ENCODE data around the gene PRSS38.

The PRSS38 gene

DNA sequence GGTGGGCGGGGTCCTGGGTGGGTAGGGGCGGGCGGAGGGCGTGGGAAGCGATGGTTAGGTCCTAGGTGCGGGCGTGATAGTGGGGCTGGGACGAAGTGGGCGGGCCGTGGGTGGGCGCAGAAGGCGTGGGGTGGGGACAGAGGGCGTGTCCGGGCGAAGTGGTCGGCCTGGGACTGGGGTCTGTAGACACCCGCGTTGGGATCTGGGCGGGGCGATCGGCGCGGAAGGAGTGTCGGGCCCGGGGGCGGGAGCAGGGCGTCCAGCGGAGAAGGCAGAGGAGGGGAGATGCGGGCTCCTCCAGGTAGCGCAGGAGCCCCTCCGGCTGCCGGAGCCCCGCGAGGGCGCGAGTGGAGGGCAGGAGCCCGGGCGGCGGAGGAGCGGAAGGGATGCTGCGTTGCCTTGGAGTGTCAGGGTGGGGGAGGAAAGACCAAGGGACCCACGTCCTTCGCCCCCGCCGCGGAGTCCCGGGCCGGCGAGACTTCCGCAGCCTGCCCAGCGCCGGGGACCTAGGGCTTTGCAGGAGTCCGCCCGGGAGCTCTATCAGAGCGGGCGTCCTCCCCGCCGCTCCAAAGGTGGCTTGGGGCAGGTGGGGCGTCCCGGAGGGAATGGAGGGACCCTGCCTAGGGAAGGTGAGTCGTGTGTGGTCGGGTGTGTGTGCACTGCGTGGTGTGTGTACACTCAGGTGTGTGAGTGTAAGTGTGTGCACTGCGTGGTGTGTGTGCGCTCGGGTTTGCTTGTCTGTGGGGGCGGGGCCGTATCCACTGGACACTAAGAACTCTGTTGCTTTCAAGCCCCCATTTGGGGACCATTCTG, 27.0 kb upstream of the PRSS38 start (continued):
- no peak for TF ChIP-seq ZNF792 (tag by site-specific recombination; IDR thresholded peaks at IDR 0.05)
- TF ChIP-seq SP2 (tag by site-specific recombination; IDR thresholded peaks at IDR 0.05): peak; percentile 89
- TF ChIP-seq, protein P1, sequence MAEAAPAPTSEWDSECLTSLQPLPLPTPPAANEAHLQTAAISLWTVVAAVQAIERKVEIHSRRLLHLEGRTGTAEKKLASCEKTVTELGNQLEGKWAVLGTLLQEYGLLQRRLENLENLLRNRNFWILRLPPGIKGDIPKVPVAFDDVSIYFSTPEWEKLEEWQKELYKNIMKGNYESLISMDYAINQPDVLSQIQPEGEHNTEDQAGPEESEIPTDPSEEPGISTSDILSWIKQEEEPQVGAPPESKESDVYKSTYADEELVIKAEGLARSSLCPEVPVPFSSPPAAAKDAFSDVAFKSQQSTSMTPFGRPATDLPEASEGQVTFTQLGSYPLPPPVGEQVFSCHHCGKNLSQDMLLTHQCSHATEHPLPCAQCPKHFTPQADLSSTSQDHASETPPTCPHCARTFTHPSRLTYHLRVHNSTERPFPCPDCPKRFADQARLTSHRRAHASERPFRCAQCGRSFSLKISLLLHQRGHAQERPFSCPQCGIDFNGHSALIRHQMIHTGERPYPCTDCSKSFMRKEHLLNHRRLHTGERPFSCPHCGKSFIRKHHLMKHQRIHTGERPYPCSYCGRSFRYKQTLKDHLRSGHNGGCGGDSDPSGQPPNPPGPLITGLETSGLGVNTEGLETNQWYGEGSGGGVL (tag by site-specific recombination; IDR thresholded peaks at IDR 0.05): peak; percentile 73
- TF ChIP-seq, protein P2, sequence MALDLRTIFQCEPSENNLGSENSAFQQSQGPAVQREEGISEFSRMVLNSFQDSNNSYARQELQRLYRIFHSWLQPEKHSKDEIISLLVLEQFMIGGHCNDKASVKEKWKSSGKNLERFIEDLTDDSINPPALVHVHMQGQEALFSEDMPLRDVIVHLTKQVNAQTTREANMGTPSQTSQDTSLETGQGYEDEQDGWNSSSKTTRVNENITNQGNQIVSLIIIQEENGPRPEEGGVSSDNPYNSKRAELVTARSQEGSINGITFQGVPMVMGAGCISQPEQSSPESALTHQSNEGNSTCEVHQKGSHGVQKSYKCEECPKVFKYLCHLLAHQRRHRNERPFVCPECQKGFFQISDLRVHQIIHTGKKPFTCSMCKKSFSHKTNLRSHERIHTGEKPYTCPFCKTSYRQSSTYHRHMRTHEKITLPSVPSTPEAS (tag by site-specific recombination; IDR thresholded peaks at IDR 0.05): peak; percentile 99
- TF ChIP-seq ZNF701 (tag by site-specific recombination; IDR thresholded peaks at IDR 0.05): no peak
- no peak for TF ChIP-seq ZNF433 (tag by site-specific recombination; IDR thresholded peaks at IDR 0.05; ENCODE audit: low read depth)
- peak; percentile 44; the same call in 1 of the 2 replicates for TF ChIP-seq ZNF394 (tag by site-specific recombination; IDR thresholded peaks at IDR 0.05; ENCODE audit: borderline replicate concordance)
- peak; percentile 73; the same call in 1 of the 2 replicates for TF ChIP-seq OSR2 (tag by site-specific recombination; IDR thresholded peaks at IDR 0.05)
- peak; percentile 33; the same call in 1 of the 2 replicates for TF ChIP-seq ZEB2 (tag by site-specific recombination; IDR thresholded peaks at IDR 0.05)
- no peak for TF ChIP-seq ZNF585B (tag by site-specific recombination; IDR thresholded peaks at IDR 0.05)
- peak; percentile 98 for TF ChIP-seq ZBTB20 (tag by site-specific recombination; IDR thresholded peaks at IDR 0.05)
- TF ChIP-seq ZNF221 (tag by site-specific recombination; IDR thresholded peaks at IDR 0.05; ENCODE audit: borderline replicate concordance): no peak
- TF ChIP-seq ZBTB8A (tag by site-specific recombination; IDR thresholded peaks at IDR 0.05): peak; percentile 95
- TF ChIP-seq, protein P3, sequence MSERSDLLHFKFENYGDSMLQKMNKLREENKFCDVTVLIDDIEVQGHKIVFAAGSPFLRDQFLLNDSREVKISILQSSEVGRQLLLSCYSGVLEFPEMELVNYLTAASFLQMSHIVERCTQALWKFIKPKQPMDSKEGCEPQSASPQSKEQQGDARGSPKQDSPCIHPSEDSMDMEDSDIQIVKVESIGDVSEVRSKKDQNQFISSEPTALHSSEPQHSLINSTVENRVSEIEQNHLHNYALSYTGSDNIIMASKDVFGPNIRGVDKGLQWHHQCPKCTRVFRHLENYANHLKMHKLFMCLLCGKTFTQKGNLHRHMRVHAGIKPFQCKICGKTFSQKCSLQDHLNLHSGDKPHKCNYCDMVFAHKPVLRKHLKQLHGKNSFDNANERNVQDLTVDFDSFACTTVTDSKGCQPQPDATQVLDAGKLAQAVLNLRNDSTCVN (tag by site-specific recombination; optimal IDR thresholded peaks at IDR 0.05): peak; percentile 59
- TF ChIP-seq ZNF146 (tag by site-specific recombination; IDR thresholded peaks at IDR 0.05): 0 out of 2 replicates have a peak, but pooled peaks have one; percentile 4

DNA sequence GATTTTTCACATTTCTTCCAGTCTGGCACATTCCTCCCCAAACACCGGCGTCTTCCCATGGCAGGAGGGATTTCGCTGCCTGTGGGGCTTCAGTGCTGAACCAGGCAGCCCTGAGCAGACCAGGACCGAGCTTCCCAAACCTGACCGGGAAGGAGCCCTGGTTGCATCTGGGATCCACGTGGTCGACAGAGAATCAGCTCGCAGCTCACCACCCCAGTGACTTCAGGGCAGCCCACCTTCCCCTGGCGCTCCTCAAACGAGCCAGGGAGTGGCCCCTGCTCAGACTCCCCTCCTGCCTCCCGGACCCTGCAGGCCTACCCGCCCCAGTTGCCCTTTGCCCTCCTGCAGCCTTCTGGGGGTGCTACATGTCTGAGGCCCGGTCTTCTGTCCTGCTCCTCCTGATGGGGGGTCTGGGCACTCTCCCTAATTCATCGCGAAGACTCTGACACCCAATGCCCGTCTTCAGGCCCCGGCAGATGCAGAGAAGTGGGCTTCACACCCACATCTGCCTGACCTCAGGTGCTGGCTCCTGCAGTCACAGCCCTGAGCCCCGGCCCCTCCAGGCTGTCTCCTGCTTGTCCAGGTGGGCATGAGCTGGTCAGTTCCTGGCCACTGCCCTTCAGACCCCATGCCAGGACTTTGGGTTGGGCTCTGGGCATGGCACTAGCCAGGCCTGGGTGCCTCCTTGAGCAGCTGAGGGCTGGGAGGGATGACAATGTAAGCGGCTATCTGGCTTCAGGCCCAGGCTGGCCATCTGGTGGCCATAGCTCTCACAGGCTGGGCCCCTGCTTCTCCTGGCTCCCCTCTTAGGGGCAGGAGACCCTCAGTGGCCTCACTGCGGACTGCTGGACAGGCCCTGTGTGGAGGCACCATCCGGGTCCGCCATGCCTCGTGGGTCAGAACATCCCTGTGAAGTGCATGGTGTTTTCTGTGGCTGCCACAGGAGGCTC, 26.1 kb upstream of the PRSS38 start:
- ChIA-PET CTCF (interaction anchor here (0.7 to 1.2 kb wide), 2 partner anchors 28 to 30 kb away, joined by 3 read pairs; no protein-coding TSS in a partner anchor), POLR2A (no interaction called here)
- no peak overlapping the region for H3K4me3 ChIP-seq (ENCODE audit: low read depth, low read length)
- H3K36me3 ChIP-seq (ENCODE audit: control insufficient read depth in 2 of 2, insufficient read depth in 1 of 2, low read length in 2 of 2): no peaks in the 10 kb centered on the region
- H3K4me1 ChIP-seq (ENCODE audit: control insufficient read depth, insufficient read depth, low read length): peaks cover 3% of the 10 kb centered on the region; the same call in 1 of the 2 replicates
- H3K9me3 ChIP-seq (ENCODE audit: control insufficient read depth, insufficient read depth, low read depth, low read length): no peaks in the 10 kb centered on the region
- H3K27ac ChIP-seq (ENCODE audit: extremely low read depth, low read depth, low read length): no peak overlapping the region
- TF ChIP-seq GLIS1 (tag by site-specific recombination; IDR thresholded peaks at IDR 0.05) (0 out of 2 replicates have a peak, but pooled peaks have one; percentile 16), ZNF837 (tag by site-specific recombination; IDR thresholded peaks at IDR 0.05) (no peak), SALL2 (tag by site-specific recombination; IDR thresholded peaks at IDR 0.05; ENCODE audit: borderline replicate concordance) (no peak), ZNF585B (tag by site-specific recombination; IDR thresholded peaks at IDR 0.05) (no peak), ZNF202 (tag by site-specific recombination; IDR thresholded peaks at IDR 0.05; ENCODE audit: borderline replicate concordance) (no peak), ZNF335 (tag by site-specific recombination; conservative IDR thresholded peaks at IDR 0.05) (no peak)
- TF ChIP-seq, protein P4, sequence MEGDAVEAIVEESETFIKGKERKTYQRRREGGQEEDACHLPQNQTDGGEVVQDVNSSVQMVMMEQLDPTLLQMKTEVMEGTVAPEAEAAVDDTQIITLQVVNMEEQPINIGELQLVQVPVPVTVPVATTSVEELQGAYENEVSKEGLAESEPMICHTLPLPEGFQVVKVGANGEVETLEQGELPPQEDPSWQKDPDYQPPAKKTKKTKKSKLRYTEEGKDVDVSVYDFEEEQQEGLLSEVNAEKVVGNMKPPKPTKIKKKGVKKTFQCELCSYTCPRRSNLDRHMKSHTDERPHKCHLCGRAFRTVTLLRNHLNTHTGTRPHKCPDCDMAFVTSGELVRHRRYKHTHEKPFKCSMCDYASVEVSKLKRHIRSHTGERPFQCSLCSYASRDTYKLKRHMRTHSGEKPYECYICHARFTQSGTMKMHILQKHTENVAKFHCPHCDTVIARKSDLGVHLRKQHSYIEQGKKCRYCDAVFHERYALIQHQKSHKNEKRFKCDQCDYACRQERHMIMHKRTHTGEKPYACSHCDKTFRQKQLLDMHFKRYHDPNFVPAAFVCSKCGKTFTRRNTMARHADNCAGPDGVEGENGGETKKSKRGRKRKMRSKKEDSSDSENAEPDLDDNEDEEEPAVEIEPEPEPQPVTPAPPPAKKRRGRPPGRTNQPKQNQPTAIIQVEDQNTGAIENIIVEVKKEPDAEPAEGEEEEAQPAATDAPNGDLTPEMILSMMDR (tag by site-specific recombination; IDR thresholded peaks at IDR 0.05): peak; percentile 69
- TF ChIP-seq, protein P5, sequence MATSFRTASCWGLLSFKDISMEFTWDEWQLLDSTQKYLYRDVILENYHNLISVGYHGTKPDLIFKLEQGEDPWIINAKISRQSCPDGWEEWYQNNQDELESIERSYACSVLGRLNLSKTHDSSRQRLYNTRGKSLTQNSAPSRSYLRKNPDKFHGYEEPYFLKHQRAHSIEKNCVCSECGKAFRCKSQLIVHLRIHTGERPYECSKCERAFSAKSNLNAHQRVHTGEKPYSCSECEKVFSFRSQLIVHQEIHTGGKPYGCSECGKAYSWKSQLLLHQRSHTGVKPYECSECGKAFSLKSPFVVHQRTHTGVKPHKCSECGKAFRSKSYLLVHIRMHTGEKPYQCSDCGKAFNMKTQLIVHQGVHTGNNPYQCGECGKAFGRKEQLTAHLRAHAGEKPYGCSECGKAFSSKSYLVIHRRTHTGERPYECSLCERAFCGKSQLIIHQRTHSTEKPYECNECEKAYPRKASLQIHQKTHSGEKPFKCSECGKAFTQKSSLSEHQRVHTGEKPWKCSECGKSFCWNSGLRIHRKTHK (tag by site-specific recombination; IDR thresholded peaks at IDR 0.05): no peak
- TF ChIP-seq, protein P6, sequence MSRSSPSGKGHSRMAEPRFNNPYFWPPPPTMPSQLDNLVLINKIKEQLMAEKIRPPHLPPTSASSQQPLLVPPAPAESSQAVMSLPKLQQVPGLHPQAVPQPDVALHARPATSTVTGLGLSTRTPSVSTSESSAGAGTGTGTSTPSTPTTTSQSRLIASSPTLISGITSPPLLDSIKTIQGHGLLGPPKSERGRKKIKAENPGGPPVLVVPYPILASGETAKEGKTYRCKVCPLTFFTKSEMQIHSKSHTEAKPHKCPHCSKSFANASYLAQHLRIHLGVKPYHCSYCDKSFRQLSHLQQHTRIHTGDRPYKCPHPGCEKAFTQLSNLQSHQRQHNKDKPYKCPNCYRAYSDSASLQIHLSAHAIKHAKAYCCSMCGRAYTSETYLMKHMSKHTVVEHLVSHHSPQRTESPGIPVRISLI (tag by site-specific recombination; IDR thresholded peaks at IDR 0.05): no peak
